Stimulated activated CD4-positive, alpha-beta T cell treated with anti-CD3 and anti-CD28 coated beads, Interleukin-2, amount 100 ng/mL, for 24 hours (primary cell): ENCODE data around the gene SORBS1.
"Not testable (repeated sequence)": the region's sequence is repeated elsewhere in the genome, so short reads cannot be mapped to it uniquely, and the experiment has no call there.

Source experiments
- DNase-seq, 2 donors: peaks; one replicate each; pipeline ENCODE4 v3.0.0-alpha.2; 2020

Gene SORBS1

DNA sequence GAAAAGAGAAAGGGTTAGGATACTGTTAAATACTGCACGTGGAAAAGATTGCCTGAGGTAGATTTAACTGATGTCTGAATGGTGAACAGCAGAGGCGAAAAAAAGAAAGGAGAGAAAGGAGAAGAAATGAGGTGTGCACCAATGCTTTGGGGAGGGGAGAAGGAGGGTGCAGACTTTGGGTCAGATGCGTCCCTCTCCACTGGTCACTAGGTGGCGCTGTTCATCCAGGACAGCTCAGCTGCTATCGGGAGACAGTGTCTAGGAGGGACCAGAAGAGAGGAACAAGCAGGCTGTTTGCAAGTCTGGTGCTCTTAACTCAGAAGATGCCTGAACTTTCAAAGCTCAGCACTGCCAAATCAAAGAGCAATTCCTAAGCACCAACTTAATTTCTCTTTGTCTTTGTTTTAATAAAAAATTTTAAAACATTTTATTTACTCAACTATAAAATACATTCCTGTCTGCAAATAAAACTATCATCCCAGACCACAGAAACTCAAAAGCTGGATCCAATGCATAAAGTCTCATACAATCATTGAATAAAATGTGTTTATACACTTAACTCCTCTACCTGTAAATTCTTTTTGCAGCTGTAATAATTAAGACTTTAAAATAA, 186.5 kb downstream of the SORBS1 start:
- DNase-seq, result peak; percentile 66 to 71

DNA sequence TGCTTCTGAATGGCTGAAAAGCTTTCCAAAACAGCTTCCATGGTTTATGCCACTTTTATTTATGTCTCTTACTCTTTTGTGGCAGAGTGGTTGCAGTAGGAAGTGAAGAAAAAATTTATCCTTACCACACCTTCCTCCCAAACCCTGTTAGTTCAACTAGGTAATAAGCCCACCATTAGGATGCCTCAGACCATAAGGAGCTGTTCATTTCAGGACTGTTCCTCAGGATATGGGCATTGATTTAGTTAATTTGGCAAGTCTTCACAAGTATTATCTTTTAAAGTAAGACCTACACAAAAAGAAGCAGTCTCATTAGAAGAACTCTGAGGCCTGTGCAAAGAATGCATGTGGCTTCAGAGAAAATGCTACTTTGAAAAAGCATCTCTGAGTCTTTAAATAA, 187.5 kb downstream of the SORBS1 start:
- no peak for DNase-seq

DNA sequence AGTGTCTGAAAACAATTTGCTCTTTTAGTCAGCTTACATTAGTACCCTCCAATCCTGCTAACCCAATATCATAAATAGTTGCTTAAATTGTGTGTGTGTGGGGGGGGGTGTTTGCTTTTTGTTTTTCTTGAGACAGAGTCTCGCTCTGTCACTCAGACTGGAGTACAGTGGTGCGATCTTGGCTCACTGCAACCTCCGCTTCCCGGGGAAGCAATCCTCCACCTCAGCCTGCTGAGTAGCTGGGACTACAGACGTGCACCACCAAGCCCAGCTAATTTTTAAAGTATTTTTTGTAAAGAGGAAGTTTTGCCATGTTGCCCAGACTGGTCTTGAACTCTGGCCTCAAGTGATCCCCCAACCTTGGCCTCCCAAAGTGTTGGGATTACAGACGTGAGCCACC, 196.8 kb downstream of the SORBS1 start:
- DNase-seq, result no peak

DNA sequence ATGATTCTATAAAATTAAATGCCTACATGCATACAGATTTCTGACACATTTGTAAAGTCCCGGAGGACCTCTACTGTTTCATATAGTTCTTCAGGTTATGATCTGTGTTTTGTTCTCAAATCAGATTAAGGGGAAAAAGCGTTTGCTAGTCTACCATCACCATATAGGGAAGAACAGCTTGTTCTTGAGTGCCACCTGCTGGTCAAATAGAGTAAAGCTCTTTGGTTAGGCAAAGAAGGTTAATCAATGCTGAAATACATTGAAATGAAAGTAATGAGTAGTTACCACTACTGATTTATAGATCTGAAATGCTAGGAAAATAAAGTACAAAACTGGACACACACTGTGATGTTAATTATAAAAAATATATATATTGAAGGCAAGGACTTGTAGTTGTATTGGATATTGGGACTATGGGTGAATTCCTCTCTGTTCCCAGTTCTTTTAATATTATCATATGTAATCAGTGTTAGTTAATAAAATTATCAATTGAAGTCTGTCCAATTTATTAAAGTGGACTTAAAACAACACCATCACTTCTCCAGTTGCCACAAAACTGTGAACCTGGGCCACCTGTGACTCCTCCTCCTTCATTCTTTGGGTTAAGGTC, 197.8 kb downstream of the SORBS1 start:
- DNase-seq, result peak; percentile 10 to 39

DNA sequence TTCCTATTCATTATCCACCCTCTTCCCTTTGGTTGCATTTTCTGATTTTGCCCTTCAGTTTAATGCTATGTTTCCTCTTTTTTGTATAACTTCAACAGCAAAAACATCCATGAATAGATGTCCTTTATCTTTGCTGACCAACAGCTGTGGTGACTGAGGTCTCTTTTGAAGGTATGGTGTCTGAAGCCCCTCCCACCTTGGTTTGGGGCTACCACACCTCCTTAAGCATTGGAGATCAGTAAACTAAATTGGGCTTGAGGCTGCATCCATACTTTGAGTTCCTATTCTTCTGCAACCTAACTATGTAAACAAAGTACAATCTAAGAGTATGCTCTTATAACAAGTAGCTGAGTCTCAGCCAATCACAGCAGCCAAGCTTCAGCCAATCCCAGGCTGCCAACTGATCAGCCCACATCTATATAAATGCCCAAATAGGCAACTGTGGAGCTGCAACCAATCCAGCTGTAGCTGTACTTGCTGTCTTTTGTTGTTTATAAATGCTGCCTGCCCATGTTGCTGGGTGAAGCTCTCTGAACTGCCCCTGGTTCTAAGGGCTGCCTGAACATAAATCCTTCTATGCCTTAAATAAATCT, 201.0 kb downstream of the SORBS1 start:
- DNase-seq, result no peak

DNA sequence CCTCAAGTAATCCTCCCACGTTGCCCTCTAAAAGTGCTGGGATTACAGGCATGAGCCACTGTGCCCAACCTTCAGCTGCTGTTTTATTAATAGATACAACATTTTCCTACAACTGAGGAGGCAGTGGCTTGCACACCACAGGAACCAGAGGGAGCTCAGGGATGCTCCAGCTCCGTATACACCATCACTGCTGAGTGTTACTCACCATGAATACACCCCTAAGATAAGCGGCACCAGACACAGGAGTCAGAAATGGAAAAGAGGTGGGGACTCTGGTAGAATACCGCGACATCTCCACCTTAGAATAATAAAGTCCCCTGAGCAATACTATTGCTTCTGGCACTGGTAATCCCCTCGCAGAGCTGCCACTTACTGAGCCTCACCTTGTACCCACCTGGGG, 201.7 kb downstream of the SORBS1 start:
- no peak for DNase-seq

DNA sequence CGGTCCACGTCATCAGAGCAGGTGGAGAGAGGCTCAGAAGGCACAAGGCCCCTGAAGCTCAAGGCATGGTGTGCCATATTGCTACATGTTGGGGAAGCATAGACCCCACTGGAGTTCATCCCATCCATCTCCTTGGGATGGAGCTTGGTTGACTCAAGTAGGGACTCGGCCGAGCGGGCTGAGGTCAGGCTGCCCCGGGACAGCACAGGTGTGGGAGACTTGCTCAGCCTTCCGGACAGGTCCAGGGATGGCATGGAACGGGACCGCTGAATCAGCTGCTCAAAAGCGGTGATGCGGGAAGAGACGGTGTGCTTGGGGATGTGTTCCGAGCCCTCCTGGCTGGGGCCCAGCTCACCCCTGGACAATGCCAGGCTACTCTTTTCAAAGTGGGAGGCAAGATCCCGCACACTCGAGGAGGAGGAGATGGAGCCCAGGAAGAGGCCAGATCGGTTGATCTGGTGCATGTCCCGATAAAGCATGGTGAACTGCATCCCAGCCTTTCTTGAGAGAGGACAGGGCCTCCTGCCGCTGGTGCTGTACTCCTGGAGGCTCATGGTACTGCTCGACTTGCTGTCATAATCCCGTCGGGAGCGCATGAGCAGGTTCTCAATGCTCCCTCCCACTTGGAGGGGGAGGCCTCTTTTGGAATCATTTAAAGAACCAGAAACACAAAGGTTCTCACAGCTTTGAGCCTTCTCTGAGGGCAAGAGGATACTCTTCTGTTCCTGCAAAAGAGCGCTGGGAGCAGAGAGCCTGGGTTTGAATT, 204.8 kb downstream of the SORBS1 start:
- no peak for DNase-seq

DNA sequence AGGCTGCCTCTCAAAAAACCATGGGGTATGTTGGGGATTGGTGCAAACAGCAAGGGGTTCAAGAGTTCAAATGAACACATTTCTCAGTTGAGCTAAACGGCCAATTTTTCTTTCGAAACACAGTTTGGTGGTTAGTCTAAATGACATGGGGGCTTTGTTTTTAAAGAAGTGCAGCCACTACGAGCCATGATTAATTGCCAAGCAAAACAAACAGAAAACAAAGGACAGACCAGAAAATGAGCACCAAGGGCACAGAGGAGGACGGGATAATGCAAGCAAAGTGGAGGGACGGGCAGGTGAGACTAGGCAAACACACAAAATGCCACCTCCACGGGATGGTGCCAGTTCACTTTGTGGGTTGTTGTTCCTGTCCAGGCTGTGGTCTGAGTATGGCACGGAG, 205.9 kb downstream of the SORBS1 start:
- no peak for DNase-seq

DNA sequence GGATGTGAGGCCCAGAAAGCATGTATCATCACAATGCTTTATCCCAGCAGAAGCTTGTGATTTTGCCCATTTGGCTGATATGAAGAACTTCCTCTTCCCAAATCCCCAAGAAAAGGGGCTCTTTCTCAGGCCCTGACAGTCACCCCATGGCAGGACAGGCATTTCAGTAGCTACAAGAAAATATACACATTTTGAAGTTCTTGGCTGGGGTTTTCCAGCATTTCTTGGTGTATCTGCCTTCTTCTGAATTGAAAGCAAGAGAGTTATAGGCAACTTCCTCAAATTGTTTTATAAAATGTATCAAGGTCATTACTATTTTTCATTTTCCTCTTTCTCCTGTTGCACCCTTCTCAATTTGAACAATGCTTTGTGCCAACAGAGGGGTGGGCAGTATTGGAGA, 207.1 kb downstream of the SORBS1 start:
- DNase-seq, result no peak

DNA sequence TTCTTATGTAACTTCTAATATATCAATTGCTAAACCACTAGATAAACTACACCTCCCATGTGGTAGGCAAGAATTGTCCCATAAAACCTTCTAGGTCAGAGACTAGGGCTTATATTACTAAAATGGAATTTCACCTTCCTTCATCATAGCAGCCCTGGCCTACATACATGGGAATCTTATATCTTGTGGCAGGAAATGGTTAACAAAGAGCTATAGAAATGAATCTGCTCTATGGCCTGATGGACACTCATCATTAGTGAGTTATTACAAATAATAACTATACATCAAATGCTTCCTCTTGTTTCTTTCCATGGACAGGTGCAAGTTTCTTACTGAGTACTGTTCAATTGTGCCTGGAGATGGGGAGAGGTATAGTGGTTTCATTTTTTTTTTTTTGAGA, 208.0 kb downstream of the SORBS1 start:
- DNase-seq, result no peak

DNA sequence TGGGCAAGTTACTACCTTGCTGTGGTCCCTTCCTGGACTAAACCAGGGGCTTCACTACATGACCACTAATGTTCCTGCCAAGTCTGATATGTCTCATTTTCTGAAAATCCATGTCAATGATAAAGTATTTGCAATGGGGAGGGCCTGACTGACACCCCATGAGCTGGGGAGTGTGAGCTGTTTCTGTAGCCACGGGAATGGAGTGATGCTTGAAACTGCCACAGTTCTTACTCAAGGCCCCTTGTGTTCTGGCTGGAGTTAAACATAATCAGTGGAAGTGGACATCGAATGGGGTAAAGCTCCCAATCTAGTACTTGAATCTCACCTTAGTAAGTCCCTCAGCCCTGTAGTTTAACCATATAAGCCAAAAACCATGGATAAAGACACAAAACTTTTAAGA, 208.5 kb downstream of the SORBS1 start:
- no peak for DNase-seq

DNA sequence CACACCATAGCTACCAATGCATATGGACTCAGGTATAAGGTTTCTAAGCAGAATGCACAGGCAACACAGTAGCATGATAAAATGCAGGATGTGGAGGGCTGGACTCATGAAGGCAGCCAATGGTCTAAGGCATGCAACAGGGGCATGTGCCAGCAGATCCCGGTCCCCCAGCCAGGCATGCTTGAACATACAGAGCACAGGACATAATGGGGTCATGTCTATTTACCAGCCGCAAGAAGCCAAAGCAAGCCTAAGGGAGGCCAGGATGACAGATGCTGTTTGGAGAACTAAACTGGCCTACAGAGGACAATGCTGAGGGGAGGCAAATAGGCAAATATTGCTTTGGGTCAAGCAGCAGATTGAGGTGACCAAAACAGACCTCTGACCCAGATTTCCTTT, 210.3 kb downstream of the SORBS1 start:
- no peak for DNase-seq

DNA sequence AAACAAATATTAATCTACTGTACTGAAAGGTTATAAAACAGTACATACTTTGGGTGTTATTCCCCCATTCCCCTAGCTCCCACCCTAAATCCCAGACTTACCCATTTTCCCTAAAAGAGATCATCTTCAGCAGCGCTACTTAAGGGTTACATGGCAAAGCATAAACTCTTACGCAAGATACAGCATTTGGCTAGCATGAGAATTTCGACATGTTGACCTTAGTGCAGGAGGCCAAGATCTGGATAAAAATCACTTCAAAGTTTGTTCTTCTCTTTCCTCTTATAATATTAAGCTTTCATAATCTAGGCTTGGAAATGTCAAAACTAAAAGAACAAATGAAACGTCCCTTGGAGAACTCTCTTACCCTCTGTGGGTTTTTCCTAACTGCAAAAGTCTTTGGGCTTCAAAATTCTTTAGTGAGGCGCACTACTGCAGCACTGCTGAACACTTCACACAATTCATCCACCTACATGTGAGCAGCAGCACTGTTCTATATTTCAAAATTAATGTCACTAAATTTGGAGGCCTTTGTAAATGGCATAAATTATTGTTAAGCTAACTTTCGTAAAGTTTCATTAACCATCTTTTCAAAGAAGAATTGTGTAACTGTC, 210.8 kb downstream of the SORBS1 start:
- DNase-seq, result no peak

DNA sequence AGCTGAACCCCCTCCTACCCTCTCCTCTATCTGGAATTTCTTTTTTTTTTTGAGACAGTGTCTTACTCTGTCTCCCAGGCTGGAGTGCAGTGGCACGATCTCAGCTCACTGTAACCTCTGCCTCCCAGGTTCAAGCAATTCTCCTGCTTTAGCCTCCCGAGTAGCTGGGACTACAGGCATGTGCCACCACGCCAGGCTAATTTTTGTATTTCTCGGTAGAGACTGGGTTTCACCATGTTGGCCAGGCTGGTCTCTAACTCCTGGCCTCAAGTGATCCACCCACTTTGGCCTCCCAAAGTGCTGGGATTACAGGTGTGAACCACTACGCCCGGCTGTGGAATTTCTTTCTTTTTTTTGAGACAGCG, 213.8 kb downstream of the SORBS1 start:
- DNase-seq, result not testable (repeated sequence)

DNA sequence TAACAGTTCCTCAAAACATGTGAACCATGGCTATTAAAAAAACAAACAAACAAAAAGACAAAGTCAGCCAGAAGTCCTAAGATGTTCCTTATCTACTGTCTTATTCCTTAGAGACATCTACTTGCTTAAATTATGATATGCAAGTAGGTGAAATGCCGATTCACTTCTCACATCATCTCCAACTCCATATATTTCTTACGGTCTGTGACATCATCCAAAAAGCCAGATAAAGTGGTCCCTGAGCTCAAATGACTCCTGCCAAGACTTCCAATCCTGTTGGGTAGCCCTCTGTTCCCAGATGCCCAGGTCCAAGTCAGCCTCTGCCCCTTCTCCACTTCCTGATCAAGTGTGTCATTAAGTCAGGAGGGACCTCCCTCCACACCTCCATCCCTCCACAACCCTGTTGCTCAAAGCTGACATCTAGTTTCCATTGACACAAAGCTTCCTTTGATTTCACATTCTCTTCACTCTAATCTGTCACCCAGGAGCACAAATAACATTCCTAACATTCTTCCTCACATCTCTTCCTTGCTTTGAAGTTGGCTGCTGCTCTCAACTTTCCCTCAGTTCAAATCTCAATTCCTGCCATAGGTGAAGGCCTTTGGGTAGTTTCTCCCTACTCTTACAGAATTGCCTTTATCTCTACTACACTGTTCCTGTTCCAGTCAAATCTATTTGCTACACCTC, 214.3 kb downstream of the SORBS1 start:
- no peak for DNase-seq

DNA sequence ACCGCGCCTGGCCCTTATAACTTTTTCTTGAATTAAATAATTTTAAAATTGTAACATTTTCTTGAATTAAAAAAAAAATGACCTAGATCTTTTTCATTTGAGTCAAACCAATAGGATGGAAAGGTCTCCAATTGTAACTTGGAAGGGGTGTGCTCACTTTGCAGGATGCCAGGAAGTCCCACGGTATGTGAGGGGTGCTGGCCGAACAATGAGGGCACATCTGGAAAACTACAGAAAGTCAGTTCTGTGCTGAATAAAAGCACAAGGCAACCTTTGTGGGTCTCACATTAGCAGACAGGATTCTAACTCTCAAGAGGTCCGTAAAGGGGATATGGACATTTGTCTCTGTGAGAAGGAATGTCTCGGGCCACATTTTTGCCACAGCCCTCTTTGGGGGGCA, 217.6 kb downstream of the SORBS1 start:
- DNase-seq, result no peak

DNA sequence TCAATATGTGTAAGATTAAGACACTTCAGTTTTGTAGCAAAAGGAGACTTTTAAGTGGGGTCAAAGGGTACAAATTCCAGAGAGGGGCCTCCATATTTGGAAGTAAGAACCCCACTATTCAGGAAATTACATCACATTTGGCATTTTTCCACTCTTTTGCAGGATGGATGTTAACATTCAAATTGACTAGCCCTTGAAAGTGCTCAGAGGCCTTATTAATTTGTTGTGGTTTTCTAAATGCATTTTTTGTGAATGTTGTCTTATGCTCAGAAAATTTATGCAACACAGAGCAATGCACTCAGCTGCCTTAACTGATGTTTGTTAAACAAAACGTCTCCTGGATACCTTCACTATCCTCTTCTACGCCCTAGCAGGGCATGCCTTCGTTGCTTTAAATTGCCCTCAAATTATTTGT, 219.4 kb downstream of the SORBS1 start:
- no peak for DNase-seq

DNA sequence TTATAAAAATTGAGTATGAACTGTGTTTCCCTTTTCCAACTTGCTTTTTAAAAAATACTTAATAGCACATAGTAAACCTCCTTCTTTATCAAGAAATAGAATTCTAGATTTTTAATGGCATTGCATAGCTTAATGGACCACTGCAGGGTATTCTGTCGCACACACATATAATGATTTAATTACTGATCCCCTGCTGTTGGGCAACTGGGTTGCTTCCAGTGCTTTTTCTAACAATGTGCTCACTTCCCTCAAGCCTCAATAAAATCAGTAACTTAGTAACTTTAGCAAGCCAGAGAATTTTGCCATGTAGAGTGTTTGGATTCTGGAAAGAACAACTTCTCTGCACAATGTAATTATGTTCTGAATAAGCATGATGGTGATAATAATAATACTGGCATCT, 221.3 kb downstream of the SORBS1 start:
- no peak for DNase-seq

DNA sequence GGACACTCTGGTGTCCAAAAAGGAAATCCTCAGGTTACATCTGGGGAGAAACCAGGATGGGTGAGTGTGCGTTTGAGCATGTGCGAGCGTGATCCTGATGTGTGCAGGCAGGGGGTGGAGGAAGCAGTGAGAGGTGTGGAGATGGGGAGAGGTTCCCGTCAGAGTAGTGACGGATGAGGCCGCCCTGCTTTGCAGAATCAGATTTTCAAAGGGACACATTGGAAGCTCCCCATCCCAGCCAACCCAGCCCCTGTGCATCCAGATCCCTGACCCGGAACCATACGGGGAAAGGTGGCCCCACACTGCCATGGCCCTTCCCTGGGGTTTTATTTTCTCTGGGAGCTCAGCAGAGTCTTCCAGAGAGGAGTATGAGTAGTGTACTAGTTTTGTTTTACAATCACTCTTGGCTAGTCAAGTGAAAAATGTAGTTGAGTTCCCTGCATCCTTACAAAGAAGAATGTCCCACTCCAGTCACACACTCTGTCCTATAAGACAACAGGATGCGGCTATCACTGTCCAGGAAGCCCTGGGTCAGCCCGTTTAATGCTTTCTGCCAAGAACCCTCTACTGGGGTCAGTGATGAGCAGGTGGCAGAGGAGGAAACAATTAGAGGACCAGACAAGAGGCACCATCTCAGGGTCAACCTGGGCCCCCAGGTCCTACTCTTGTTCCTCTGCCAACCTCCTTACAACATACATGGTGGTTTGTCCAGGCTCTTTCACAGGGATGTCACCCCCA, 223.6 kb downstream of the SORBS1 start:
- DNase-seq, result no peak

DNA sequence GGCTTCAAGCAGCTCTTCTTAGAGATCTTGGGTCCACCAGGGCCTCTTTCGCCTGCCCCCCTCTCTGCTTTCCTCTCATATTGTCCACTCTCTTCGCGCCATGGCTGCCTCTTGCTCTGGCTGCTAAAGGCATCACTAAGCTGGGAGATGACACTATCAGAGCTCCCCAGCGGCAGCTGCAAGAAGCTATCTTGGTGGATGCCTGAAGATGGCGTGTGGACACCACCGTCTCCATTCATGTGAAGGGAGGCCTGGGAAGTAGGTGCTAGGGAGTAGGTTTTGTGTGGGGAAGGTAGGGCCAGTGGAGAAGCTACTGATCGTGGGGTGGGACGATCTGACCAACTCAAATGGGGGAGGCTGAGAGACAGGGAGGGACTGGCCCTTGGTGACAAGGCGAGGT, 224.5 kb downstream of the SORBS1 start:
- DNase-seq, result no peak

DNA sequence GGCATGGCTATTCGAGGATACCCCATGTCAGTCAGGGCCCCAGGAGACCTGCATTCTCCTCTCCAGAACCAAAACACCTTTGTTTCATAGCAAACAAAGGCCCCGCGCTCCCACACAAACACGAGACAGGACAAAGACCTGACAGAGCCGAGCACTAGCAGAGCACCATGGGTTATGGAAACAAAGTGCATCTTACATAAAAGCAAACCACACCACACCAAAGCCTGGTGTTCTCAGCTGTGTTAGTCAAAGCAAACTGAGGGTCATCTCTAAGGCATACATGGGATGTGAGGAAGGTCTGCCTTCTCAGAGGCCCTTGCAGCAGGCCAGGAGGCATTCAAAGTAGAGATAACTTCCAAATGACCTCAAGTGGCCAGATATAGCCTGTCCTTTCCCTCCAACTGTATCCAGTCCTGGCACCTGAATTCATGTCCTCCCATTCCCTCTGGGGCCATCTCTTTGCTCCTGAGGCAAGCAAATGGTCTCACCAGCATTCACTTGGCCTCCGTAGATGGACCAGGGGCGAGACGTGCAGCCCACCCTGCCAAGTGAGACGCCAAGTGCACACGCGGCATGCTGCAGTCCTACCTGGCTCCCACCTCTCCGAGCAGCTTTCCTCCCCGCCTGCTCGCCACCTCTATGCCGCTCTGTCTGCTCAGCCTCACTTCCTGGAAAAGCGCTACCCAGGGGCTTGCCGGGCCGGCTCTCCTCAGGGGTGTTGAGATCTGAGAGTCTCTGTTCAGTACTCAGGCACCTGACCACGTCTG, 225.1 kb downstream of the SORBS1 start:
- no peak for DNase-seq

DNA sequence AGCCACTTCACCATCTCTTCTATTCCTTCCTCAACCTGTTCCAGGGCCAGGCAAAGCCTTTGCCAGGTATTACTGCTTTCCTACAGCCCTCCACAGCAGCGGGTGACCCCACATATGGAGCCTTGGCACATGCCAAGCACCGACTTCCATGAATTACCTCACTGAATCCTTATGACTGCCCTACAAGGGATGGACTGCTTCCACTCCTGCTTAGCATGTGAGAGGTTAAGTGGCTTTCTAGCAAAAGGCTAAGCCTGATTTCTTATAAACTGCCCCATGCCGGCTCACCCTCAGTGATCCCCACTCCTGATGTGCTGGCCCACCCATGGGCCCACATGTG, 226.4 kb downstream of the SORBS1 start:
- DNase-seq, result no peak
